ENCODE data around the gene CHST6. TPM values are rescaled to one million over a fixed set of nuclear protein-coding genes. Genes with fewer than 3 reads are reported as not detected.
"Not testable (repeated sequence)": the region's sequence is repeated elsewhere in the genome, so short reads cannot be mapped to it uniquely, and the experiment has no call there.

The CHST6 gene
- total and polyA plus RNA-seq, 2 donors (not counting 3 experiments of a cell fraction or from before 2014, with no cell fraction given): 0.26 to 0.60 TPM

DNA sequence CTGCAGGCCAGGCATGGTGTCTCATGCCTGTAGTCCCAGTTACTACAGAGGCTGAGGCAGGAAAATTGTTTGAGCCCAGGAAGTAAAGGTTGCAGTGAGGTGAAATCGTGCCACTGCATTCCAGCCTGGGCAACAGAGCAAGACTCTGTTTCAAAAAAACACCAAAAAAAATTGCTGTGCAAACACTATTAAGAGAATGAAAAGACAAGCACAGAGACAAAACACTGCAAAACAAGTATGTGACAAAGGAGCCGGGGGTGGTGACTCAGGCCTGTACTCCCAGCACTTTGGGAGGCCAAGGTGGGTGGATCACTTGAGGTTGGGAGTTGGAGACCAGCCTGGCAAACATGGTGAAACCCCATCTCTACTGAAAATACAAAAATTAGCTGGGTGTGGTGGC is 68.7 kb downstream of the CHST6 start:
- DNase-seq (ENCODE audit: low read depth, low spot score); H3K27me3 ChIP-seq (ENCODE audit: control insufficient read depth in 2 of 2, insufficient read depth in 2 of 2, low read length in 2 of 2); intact Hi-C loops (cut with micrococcal nuclease); H3K9me3 ChIP-seq (replicated peaks; ENCODE audit: control insufficient read depth, insufficient read depth, low read length); H3K36me3 ChIP-seq (ENCODE audit: control insufficient read depth in 2 of 2, extremely low read depth in 1 of 2, insufficient read depth in 2 of 2, low read length in 2 of 2); H3K27ac ChIP-seq (ENCODE audit: insufficient read depth, low read depth, low read length); H3K9me1 ChIP-seq (replicated peaks; ENCODE audit: control insufficient read depth, extremely low read depth, insufficient read depth, low read length); FAIRE-seq; CTCF ChIA-PET; BruUV-seq (replicated peaks); POLR2A ChIA-PET; H3K4me1 ChIP-seq (ENCODE audit: control insufficient read depth, extremely low read depth, insufficient read depth, low read length); dilution Hi-C loops (cut with MboI; ENCODE audit: extremely low pct_ligation_motif_present, low sequenced_read_pairs); H3K4me3 ChIP-seq (replicated peaks in 1 of 3; ENCODE audit: insufficient read depth in 1 of 3, low read depth in 1 of 3, low read length in 3 of 3); H4K20me1 ChIP-seq (replicated peaks; ENCODE audit: control insufficient read depth, extremely low read depth, insufficient read depth, low read length); H3K4me2 ChIP-seq (ENCODE audit: insufficient read depth, low read length); H2AFZ ChIP-seq (ENCODE audit: low read depth, low read length); H3K9ac ChIP-seq (replicated peaks; ENCODE audit: extremely low read depth, insufficient read depth, low read length): not testable (repeated sequence)
- peaks cover 52% of the 10 kb centered on the region for H3K79me2 ChIP-seq (ENCODE audit: control insufficient read depth, insufficient read depth, low read length)

DNA sequence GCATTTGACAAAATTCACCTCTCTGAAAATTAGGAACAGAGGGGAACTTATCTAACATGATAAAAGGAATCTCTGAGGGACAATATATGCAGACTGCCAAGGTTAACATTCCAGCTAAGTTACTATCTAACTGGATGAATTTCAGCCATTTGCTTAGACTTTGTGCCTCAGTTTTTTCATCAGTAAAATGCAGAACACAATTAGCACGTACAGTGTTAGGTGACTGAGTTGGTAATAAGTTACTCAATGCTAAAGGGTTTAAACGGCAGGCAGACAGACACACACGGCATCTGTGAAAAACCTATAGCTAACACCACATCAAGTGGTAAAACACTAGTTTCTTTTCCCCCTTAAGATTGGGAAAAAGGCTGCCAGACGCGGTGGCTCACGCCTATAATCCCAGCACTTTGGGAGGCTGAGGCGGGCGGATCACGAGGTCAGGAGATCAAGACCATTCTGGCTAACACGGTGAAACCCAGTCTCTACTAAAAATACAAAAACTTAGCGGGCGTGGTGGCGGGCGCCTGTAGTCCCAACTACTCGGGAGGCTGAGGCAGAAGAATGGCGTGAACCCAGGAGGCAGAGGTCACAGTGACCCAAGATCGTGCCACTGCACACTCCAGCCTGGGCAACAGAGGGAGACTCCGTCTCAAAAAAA is 71.0 kb downstream of the CHST6 start:
- DNase-seq (ENCODE audit: low read depth, low spot score); CTCF ChIA-PET; H3K4me2 ChIP-seq (ENCODE audit: insufficient read depth, low read length); POLR2A ChIA-PET; H3K27ac ChIP-seq (ENCODE audit: insufficient read depth, low read depth, low read length); H3K4me3 ChIP-seq (replicated peaks in 1 of 3; ENCODE audit: insufficient read depth in 1 of 3, low read depth in 1 of 3, low read length in 3 of 3); BruUV-seq (replicated peaks); H3K4me1 ChIP-seq (ENCODE audit: control insufficient read depth, extremely low read depth, insufficient read depth, low read length); H4K20me1 ChIP-seq (replicated peaks; ENCODE audit: control insufficient read depth, extremely low read depth, insufficient read depth, low read length); FAIRE-seq; H3K27me3 ChIP-seq (ENCODE audit: control insufficient read depth in 2 of 2, insufficient read depth in 2 of 2, low read length in 2 of 2); dilution Hi-C loops (cut with MboI; ENCODE audit: extremely low pct_ligation_motif_present, low sequenced_read_pairs); H3K9me3 ChIP-seq (replicated peaks; ENCODE audit: control insufficient read depth, insufficient read depth, low read length); intact Hi-C loops (cut with micrococcal nuclease); H2AFZ ChIP-seq (ENCODE audit: low read depth, low read length); H3K36me3 ChIP-seq (ENCODE audit: control insufficient read depth in 2 of 2, extremely low read depth in 1 of 2, insufficient read depth in 2 of 2, low read length in 2 of 2); H3K9ac ChIP-seq (replicated peaks; ENCODE audit: extremely low read depth, insufficient read depth, low read length); H3K9me1 ChIP-seq (replicated peaks; ENCODE audit: control insufficient read depth, extremely low read depth, insufficient read depth, low read length): not testable (repeated sequence)
- H3K79me2 ChIP-seq (ENCODE audit: control insufficient read depth, insufficient read depth, low read length): peaks cover 56% of the 10 kb centered on the region

DNA sequence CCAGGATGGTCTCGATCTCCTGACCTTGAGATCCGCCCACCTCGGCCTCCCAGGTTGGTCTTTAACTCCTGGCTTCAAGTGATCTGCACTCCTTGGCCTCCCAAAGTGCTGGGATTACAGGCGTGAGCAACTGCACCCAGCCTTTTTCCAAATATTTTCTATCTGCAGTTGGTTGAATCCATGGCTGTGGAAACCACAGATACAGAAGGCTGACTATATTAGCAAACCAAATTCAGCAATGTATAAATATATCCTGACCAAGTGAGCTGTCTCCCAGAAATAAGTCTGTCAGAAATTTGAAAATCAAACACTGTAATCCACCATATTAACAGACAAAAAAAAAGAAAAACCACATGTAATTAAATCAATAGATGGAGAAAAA is 71.5 kb downstream of the CHST6 start:
- CTCF ChIA-PET: no interaction called here
- H3K27ac ChIP-seq (ENCODE audit: insufficient read depth, low read depth, low read length): no peak overlapping the region
- H3K9me1 ChIP-seq (replicated peaks; ENCODE audit: control insufficient read depth, extremely low read depth, insufficient read depth, low read length): no peaks in the 10 kb centered on the region
- H4K20me1 ChIP-seq (replicated peaks; ENCODE audit: control insufficient read depth, extremely low read depth, insufficient read depth, low read length): no peaks in the 10 kb centered on the region
- no peaks in the 10 kb centered on the region for H3K4me1 ChIP-seq (ENCODE audit: control insufficient read depth, extremely low read depth, insufficient read depth, low read length)
- DNase-seq (ENCODE audit: low read depth, low spot score) (no peak), FAIRE-seq (no peak)
- peaks cover 60% of the 10 kb centered on the region for H3K79me2 ChIP-seq (ENCODE audit: control insufficient read depth, insufficient read depth, low read length)
- H3K36me3 ChIP-seq (ENCODE audit: control insufficient read depth in 2 of 2, extremely low read depth in 1 of 2, insufficient read depth in 2 of 2, low read length in 2 of 2): no peaks in the 10 kb centered on the region
- intact Hi-C loops (cut with micrococcal nuclease) (no loop called here), dilution Hi-C loops (cut with MboI; ENCODE audit: extremely low pct_ligation_motif_present, low sequenced_read_pairs) (no loop called here)
- no peaks in the 10 kb centered on the region for H3K9me3 ChIP-seq (replicated peaks; ENCODE audit: control insufficient read depth, insufficient read depth, low read length)
- H2AFZ ChIP-seq (ENCODE audit: low read depth, low read length): no peak overlapping the region
- H3K4me2 ChIP-seq (ENCODE audit: insufficient read depth, low read length): no peak overlapping the region
- POLR2A ChIA-PET: no interaction called here
- no peak overlapping the region for H3K9ac ChIP-seq (replicated peaks; ENCODE audit: extremely low read depth, insufficient read depth, low read length)
- H3K4me3 ChIP-seq (replicated peaks in 1 of 3; ENCODE audit: insufficient read depth in 1 of 3, low read depth in 1 of 3, low read length in 3 of 3): no peak overlapping the region
- no peaks in the 10 kb centered on the region for H3K27me3 ChIP-seq (ENCODE audit: control insufficient read depth in 2 of 2, insufficient read depth in 2 of 2, low read length in 2 of 2)
- no TSS peak for BruUV-seq (replicated peaks)
- no peak for TF ChIP-seq EZH2 (IDR thresholded peaks at IDR 0.05; ENCODE audit: borderline replicate concordance, low read depth, low read length, severe bottlenecking)
- TF ChIP-seq JUN (IDR thresholded peaks at IDR 0.05; ENCODE audit: borderline replicate concordance, insufficient read depth, insufficient read length, low read depth): no peak
- TF ChIP-seq GATA2 (IDR thresholded peaks at IDR 0.05; ENCODE audit: insufficient read depth, insufficient read length, low read depth, low read length): no peak
- no peak for TF ChIP-seq FOS (IDR thresholded peaks at IDR 0.05; ENCODE audit: borderline replicate concordance, insufficient read depth, low read length)
- TF ChIP-seq MYC (IDR thresholded peaks at IDR 0.05; ENCODE audit: low read depth, low read length): no peak
- TF ChIP-seq POLR2A (IDR thresholded peaks at IDR 0.05; ENCODE audit: low read depth, low read length): no peak
- TF ChIP-seq, protein P1, sequence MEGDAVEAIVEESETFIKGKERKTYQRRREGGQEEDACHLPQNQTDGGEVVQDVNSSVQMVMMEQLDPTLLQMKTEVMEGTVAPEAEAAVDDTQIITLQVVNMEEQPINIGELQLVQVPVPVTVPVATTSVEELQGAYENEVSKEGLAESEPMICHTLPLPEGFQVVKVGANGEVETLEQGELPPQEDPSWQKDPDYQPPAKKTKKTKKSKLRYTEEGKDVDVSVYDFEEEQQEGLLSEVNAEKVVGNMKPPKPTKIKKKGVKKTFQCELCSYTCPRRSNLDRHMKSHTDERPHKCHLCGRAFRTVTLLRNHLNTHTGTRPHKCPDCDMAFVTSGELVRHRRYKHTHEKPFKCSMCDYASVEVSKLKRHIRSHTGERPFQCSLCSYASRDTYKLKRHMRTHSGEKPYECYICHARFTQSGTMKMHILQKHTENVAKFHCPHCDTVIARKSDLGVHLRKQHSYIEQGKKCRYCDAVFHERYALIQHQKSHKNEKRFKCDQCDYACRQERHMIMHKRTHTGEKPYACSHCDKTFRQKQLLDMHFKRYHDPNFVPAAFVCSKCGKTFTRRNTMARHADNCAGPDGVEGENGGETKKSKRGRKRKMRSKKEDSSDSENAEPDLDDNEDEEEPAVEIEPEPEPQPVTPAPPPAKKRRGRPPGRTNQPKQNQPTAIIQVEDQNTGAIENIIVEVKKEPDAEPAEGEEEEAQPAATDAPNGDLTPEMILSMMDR (IDR thresholded peaks at IDR 0.05; ENCODE audit: extremely low read depth in 1 of 2, insufficient read depth in 1 of 2, low read depth in 1 of 2, low read length in 2 of 2): no peak
- no peak for TF ChIP-seq POLR2AphosphoS5 (IDR thresholded peaks at IDR 0.05; ENCODE audit: insufficient read depth, low read depth, low read length)
- TF ChIP-seq, protein P2, sequence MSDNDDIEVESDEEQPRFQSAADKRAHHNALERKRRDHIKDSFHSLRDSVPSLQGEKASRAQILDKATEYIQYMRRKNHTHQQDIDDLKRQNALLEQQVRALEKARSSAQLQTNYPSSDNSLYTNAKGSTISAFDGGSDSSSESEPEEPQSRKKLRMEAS (IDR thresholded peaks at IDR 0.05; ENCODE audit: insufficient read depth, insufficient read length): no peak
